MCF 10A (cell line): Measurements from ENCODE around the gene KRTAP5-9. TPM values are rescaled to one million over a fixed set of nuclear protein-coding genes. Genes with fewer than 3 reads are reported as not detected.
"Not testable (repeated sequence)": the region's sequence is repeated elsewhere in the genome, so short reads cannot be mapped to it uniquely, and the experiment has no call there.

Experiments used
- BruUV-seq: library from RNA; stranded (reverse); fragments of 400-500 nt; replicated peaks from 2 replicates; lab custom pipeline; 2021; lab: Mats Ljungman, UMichigan
- CTCF ChIA-PET: fragments of 300-600 bp; sonication (Branson Sonifier 250); formaldehyde crosslinking; extraction: SDS; loops from one replicate; lab custom pipeline; 2021; ENCODE audit warnings: antibody characterized with exemption, inconsistent platforms; lab: Yijun Ruan, JAX
- POLR2A ChIA-PET: fragments of 300-600, 350-650 bp; sonication (Branson Sonifier 250); formaldehyde crosslinking; extraction: SDS; loops from one replicate; lab custom pipeline; 2020; ENCODE audit warnings: antibody characterized with exemption, inconsistent platforms; lab: Yijun Ruan, JAX
- DNase-seq: peaks from one replicate; pipeline ENCODE4 v3.0.0-alpha.2; 2018; ENCODE audit not compliant: unreplicated experiment
- H3K27ac Mint-ChIP-seq: one replicate; pipeline ENCODE4 v1.8.0; 2022; ENCODE audit warnings: mild to moderate bottlenecking, low read depth, mixed read lengths; ENCODE audit not compliant: unreplicated experiment
- H3K27me3 Mint-ChIP-seq: one replicate; pipeline ENCODE4 v1.8.0; 2022; ENCODE audit warnings: mixed read lengths; ENCODE audit not compliant: insufficient read depth, unreplicated experiment
- H3K36me3 Mint-ChIP-seq: one replicate; pipeline ENCODE4 v1.8.0; 2022; ENCODE audit warnings: mild to moderate bottlenecking, moderate library complexity, mixed read lengths; ENCODE audit not compliant: insufficient read depth, unreplicated experiment
- H3K4me1 Mint-ChIP-seq: one replicate; pipeline ENCODE4 v1.8.0; 2022; ENCODE audit warnings: mixed read lengths; ENCODE audit not compliant: insufficient read depth, unreplicated experiment
- H3K4me3 Mint-ChIP-seq: one replicate; pipeline ENCODE4 v1.8.0; 2022; ENCODE audit warnings: mild to moderate bottlenecking, moderate library complexity, mixed read lengths; ENCODE audit not compliant: unreplicated experiment
- H3K9me3 Mint-ChIP-seq: one replicate; pipeline ENCODE4 v1.8.0; 2022; ENCODE audit warnings: mixed read lengths; ENCODE audit not compliant: unreplicated experiment
- CTCF ChIP-seq: fragments of 200-600 bp; IDR thresholded peaks from one replicate; pipeline ENCODE4 v1.8.0; 2022; ENCODE audit warnings: antibody characterized with exemption, mild to moderate bottlenecking; ENCODE audit not compliant: unreplicated experiment
- intact Hi-C: fragments of 100-400 bp; cut with micrococcal nuclease; formaldehyde crosslinking; loops from 2 replicates; pipeline ENCODE4 v1.14.1; 2022
- total RNA-seq: library from RNA; stranded (reverse); gene quantifications from 2 replicates; pipeline ENCODE4 v1.2.3, GENCODE V29; 2022

Gene KRTAP5-9
- total RNA-seq, 1 experiment from 2014 or later, result not detected

DNA sequence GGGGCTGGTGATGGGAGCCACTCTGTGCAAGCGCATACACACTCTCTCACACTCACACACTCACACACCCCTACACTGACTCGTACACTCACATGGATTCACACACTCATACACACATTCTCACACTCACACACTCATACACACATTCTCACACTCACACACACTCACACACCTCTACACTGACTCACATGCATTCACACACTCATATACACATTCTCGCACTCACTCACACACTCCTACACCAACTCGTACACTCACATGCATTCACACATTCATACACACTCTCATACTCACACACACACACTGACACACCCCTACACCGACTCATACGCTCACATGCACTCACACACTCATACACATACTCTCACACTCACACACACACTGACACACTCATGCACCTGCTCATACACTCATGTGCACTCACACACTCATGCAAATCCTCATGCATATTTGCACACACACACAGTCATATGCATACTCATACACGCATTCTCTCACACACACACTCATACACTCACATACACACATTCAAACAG is 29.3 kb downstream of the KRTAP5-9 start:
- TF ChIP-seq CTCF, result no peak
- intact Hi-C loops, result no loop called here
- BruUV-seq, result no TSS peak
- Mint-ChIP-seq H3K27ac (no peak overlapping the region), H3K36me3 (no peaks in the 10 kb centered on the region), H3K4me3 (no peak overlapping the region), H3K27me3 (no peaks in the 10 kb centered on the region), H3K4me1 (no peaks in the 10 kb centered on the region), H3K9me3 (no peaks in the 10 kb centered on the region)
- no peak for DNase-seq
- ChIA-PET POLR2A (no interaction called here), CTCF (no interaction called here)

DNA sequence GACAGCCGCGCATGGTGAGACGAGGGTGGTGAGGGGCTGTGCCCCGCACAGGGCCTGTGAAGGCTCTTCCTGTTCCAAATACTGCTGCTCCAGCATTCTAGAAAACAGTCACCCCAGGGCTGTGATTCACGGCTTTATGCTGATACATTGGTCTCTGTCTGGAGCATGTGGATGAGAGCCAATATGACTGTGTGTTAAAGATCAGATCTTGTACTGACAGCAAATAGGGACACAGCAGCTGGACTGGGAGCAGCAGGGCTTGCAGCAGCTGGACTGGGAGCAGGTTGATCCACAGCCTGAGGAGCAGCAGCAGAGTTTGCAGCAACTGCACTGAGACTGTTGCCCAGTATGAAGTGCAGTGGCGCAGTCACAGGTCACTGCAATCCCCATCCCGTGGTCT is 31.3 kb downstream of the KRTAP5-9 start:
- H3K27ac Mint-ChIP-seq, H3K4me1 Mint-ChIP-seq, H3K9me3 Mint-ChIP-seq, DNase-seq, H3K27me3 Mint-ChIP-seq, H3K4me3 Mint-ChIP-seq, BruUV-seq, intact Hi-C loops, H3K36me3 Mint-ChIP-seq: not testable (repeated sequence)
- ChIA-PET POLR2A (interaction anchor here (1.1 kb wide), 1 partner anchor 154 kb away, joined by 4 read pairs; no protein-coding TSS in a partner anchor), CTCF (interaction anchor here (0.6 to 2.2 kb wide), 4 partner anchors 11 to 34 kb away, joined by 3 to 6 read pairs (median 4); no protein-coding TSS in a partner anchor)

- TF ChIP-seq CTCF, result peak; percentile 81
- Mint-ChIP-seq H3K9me3 (no peaks in the 10 kb centered on the region), H3K27ac (no peak overlapping the region), H3K4me1 (no peaks in the 10 kb centered on the region), H3K4me3 (no peak overlapping the region), H3K27me3 (no peaks in the 10 kb centered on the region), H3K36me3 (no peaks in the 10 kb centered on the region)
- DNase-seq, result peak; percentile 78
- CTCF ChIA-PET, result interaction anchor here (0.6 to 2.2 kb wide), 7 partner anchors 12 to 1069 kb away, joined by 3 to 6 read pairs (median 3); no protein-coding TSS in a partner anchor
- intact Hi-C loops, result no loop called here
- POLR2A ChIA-PET, result interaction anchor here (1.1 kb wide), 1 partner anchor 154 kb away, joined by 4 read pairs; no protein-coding TSS in a partner anchor
- no TSS peak for BruUV-seq
Observed at GRCh38 chr11:71580057-71581003, 32.1 kb downstream of the KRTAP5-9 start.

DNA sequence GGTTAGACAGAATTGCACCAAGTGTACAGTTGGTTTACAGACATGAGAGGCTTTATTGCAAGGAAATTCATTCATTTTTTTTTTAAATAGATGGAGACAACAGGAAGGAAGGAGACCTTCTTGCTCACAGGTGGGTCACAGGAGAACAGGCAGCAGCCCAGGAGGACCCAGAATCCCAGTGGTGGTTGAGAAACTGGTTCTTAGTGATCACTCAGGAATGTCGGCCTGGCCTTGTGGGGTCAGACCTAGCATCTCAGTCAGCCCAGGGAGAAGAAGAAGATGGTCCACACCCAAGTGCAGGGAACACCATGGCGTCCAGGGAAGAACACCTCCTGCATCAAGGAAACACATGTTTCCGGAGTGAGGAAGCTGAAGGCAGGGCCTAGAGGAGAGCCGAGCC is 33.6 kb downstream of the KRTAP5-9 start:
- intact Hi-C loops, result no loop called here
- no peak for DNase-seq
- ChIA-PET POLR2A (no interaction called here), CTCF (interaction anchor here (0.6 kb wide), 2 partner anchors 77 to 202 kb away, joined by 3 read pairs; no protein-coding TSS in a partner anchor)
- Mint-ChIP-seq H3K4me3 (no peak overlapping the region), H3K9me3 (no peaks in the 10 kb centered on the region), H3K27me3 (no peaks in the 10 kb centered on the region), H3K27ac (no peak overlapping the region), H3K4me1 (no peaks in the 10 kb centered on the region), H3K36me3 (no peaks in the 10 kb centered on the region)
- no peak for TF ChIP-seq CTCF
- BruUV-seq, result no TSS peak
